Skeletal muscle cell (primary cell): ENCODE data around the gene SLC25A12.

Experiments used
- DNase-seq: peaks from one replicate; pipeline ENCODE4 v3.0.0-alpha.2; 2010; ENCODE audit warnings: low read depth
- H3K4me3 ChIP-seq: 2 replicates; pipeline ENCODE4 v1.5.1; 2011; ENCODE audit warnings: low read depth, mild to moderate bottlenecking, control low read depth, low read length, moderate library complexity

SLC25A12 gene

GRCh38 chr2:171894612-171894947 lies 536 bp upstream of the SLC25A12 start:
- no peak for DNase-seq

DNA sequence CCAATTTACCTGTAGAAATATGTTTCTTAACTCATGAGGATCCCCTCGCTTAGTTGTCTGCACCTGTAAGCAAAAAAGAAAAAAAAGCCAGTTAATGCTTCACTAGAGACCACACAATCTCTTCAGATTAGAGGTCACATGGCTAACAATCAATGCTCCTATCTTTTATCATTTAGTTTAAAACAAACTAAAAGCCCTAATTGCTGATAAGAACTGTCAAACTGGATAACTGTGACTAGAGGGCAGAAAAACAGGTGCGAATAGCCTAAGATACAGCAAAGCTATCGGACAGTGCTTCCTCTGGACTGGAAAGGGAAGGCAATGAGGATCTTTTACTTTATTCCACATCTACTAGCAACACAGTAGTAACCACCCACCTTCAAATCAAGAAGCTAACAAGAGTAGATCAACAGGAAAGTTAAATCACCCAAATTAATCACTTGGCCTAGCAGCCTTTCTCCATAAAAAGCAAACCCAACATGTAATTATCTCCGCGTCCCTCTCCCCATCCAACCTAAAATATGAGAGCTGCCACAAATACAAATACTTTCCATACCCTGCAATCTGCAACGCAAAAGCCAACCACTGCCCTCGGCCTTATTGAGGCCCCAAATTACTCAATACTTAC lies 734 bp downstream of the SLC25A12 start:
- DNase-seq = no peak
- H3K4me3 ChIP-seq = peak overlapping the region; percentile 90

More at GRCh38 chr2:171894612-171894947, 536 bp upstream of the SLC25A12 start:
- peak overlapping the region; percentile 90 for H3K4me3 ChIP-seq

GRCh38 chr2:171889808-171890207 lies 4.2 kb downstream of the SLC25A12 start:
- DNase-seq = no peak
- no peak overlapping the region for H3K4me3 ChIP-seq

DNA sequence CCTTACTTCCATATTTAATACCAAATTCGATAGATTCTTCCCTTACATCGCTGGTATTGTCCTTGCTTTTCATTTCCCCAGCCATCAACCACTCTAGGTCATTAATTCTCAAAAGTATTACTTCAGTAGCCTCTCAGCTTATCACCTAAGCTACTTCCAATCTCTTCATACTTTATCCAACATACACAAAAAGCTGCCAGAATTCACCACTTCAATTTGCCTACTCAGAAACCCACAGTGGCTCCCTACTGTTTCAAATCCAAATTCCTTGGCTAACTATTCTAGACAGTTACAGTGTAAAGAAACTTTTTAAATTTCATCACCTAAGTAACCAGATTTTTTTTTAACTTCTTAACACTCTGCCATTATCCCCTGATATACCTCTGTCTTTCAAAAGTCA lies 4.7 kb downstream of the SLC25A12 start:
- DNase-seq = no peak

DNA sequence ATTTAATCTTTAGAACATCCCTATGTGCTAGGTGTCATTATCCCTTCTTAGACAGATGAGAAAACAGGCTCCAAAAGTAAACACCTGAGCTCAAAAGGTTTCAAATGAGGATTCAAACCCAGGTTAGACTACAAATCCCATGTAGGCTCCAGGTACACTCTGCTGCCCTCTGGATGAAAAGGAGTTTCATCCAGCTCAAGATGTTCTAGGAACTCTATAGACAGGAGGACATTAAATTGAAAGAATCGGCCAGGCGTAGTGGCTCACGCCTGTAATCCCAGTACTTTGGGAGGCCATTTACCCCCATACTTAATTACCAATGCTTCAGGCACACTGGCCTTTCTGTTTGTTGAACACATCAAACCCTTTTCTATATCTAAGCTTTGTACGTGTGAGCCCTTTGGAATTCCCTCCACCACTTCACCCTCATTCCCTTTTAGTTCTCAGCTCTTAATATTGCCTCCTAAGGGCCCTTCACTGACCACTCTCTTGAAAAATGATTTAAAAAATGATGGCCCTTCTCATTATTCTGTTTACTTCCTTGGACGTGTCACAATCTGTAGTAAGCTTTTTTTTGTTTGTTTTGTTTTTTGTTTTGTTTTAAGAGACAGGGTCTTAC lies 10.7 kb downstream of the SLC25A12 start:
- no peak for DNase-seq
- no peak overlapping the region for H3K4me3 ChIP-seq

More for the DNA sequence above, 4.7 kb downstream of the SLC25A12 start:
- H3K4me3 ChIP-seq = no peak overlapping the region

- no peak overlapping the region for H3K4me3 ChIP-seq
- DNase-seq = no peak
Measured at GRCh38 chr2:171882089-171882769, 11.8 kb downstream of the SLC25A12 start.

DNA sequence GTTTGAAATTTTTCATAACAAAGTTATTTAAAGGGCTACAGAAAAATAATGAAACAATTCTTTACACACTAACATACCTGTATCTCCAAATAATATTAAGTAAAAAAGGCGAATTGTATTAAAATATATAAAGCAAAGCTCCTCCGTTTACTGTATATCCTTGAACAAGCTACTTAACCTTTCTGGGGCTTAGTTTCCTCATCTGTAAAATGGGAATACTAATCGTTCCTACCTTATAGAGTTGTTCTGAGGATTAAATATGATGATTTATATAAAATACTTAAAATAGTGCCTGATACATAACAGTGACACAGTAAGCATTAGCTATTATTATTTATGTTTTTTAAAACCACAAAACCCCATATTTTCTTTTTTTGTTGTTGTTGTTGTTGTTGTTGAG lies 13.3 kb downstream of the SLC25A12 start:
- H3K4me3 ChIP-seq = no peak overlapping the region

GRCh38 chr2:171879865-171880264 lies 14.2 kb downstream of the SLC25A12 start:
- DNase-seq = no peak
- H3K4me3 ChIP-seq = no peak overlapping the region

More for the DNA sequence above, 13.3 kb downstream of the SLC25A12 start:
- no peak for DNase-seq

- peak; percentile 39 for DNase-seq
- H3K4me3 ChIP-seq = no peak overlapping the region
Measured at GRCh38 chr2:171878481-171878993, 15.5 kb downstream of the SLC25A12 start.

DNA sequence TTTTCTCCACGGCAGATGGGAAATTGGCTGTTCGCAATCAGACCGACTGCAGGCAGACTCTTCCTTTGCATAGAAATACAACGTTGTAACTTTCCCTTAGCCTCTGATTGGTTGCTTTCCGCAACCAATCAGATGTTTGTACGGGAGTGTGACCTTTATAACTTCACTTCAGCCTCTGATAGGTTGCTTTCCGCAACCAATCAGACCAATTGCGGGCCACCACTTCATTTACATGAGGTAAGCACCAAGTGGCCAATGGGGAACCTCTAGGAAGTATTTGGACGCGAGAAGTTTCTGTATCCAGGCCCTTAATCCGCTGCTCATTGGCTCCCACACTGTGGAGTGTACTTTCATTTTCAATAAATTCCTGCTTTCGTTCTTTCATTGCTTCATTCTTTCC lies 19.1 kb downstream of the SLC25A12 start:
- no peak for DNase-seq
- no peak overlapping the region for H3K4me3 ChIP-seq

GRCh38 chr2:171874517-171874916 lies 19.5 kb downstream of the SLC25A12 start:
- no peak overlapping the region for H3K4me3 ChIP-seq
- DNase-seq = no peak

DNA sequence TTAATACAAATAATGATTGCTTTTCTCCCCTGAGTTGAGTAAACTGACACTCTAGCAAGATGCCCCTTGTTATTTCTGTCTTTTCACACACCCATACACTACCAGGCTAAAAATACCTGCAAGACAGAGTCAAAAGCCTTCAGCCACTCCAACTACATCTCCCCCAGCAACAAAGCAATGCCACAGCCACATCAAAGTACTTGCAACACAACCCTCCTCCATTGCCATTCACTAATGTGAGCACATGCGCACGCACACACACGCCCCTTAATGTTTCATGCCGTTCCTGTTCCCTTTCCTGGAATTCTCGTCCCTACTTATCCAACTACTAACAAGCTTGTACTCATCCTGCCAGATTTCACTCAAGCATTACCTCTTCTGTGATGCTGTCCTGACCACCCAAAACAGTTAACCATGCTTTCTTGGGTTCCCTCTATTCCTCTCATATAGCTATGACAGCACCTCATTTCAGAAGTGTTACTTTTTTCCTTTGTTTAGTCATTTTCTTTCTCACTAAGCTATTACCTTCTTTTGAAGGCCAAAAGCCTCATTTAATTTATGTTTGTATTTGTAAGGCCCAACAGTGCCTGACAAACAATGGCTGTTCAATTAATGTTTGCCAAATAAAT lies 29.6 kb downstream of the SLC25A12 start:
- no peak overlapping the region for H3K4me3 ChIP-seq
- DNase-seq = no peak

- no peak overlapping the region for H3K4me3 ChIP-seq
- no peak for DNase-seq
Measured at GRCh38 chr2:171862501-171862900, 31.5 kb downstream of the SLC25A12 start.

DNA sequence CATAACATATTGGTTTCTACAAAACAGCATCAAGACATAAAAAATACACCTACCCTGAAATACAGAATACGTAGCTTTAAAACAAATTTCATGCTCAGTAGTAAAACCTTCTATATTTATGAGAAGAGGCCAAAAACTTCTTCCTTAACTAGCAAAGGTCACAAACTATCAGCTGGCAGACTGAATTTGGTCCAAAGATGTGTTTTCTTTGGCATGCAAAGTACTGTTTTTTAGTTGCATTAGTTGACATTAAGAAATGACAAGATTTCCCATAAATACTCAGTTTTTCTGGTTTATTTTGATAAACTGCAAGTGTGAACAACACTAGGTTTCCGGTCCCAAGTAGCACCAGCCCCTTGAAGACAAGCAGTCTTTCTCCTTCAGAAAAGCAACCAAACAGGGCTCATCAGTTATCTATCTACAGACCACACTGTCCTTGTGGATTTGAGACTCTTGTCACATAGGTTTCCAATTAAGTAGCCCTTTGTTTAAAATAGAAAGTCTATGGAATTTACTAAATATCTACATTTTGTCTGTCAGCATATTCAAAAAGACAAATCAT lies 35.6 kb downstream of the SLC25A12 start:
- no peak for DNase-seq
- H3K4me3 ChIP-seq = no peak overlapping the region

- no peak overlapping the region for H3K4me3 ChIP-seq
- no peak for DNase-seq
Measured at GRCh38 chr2:171855401-171855800, 38.6 kb downstream of the SLC25A12 start.

- H3K4me3 ChIP-seq = no peak overlapping the region
- DNase-seq = no peak
Measured at GRCh38 chr2:171852366-171852888, 41.6 kb downstream of the SLC25A12 start.

- no peak for DNase-seq
- no peak overlapping the region for H3K4me3 ChIP-seq
Measured at GRCh38 chr2:171847627-171848026, 46.4 kb downstream of the SLC25A12 start.

GRCh38 chr2:171846894-171847293 lies 47.1 kb downstream of the SLC25A12 start:
- no peak overlapping the region for H3K4me3 ChIP-seq
- DNase-seq = no peak

GRCh38 chr2:171841996-171842395 lies 52.0 kb downstream of the SLC25A12 start:
- no peak overlapping the region for H3K4me3 ChIP-seq
- no peak for DNase-seq

- H3K4me3 ChIP-seq = no peak overlapping the region
- DNase-seq = peak; percentile 23
Measured at GRCh38 chr2:171837736-171838135, 56.3 kb downstream of the SLC25A12 start.
